ENCODE results near the gene FAM185A.

GRCh38 chr7:102833343-102833742, 84.5 kb downstream of the FAM185A start:
- TF ChIP-seq CTCF (IDR thresholded peaks at IDR 0.05) (no peak), POLR2A (IDR thresholded peaks at IDR 0.05; ENCODE audit: low read depth) (no peak), POLR2AphosphoS5 (IDR thresholded peaks at IDR 0.05) (no peak), EP300 (IDR thresholded peaks at IDR 0.05) (no peak)
